GM18861 (cell line): ENCODE data around the gene IFI6.
"Not testable (repeated sequence)": the region's sequence is repeated elsewhere in the genome, so short reads cannot be mapped to it uniquely, and the experiment has no call there.

Source experiments
- ATAC-seq: cut with Tn5 transposase; IDR thresholded peaks from one replicate; pipeline ENCODE4 v1.9.1; 2021; ENCODE audit not compliant: unreplicated experiment

The IFI6 gene

GRCh38 chr1:27671964-27672749 lies at the start of gene IFI6:
IFI6 (minus strand) TSS chr1:27672192; CDS start chr1:27669314, 2,878 bp downstream.
- ATAC-seq = peak; percentile 72

GRCh38 chr1:27719286-27720251 lies 47.6 kb upstream of the IFI6 start:
- ATAC-seq = no peak

- ATAC-seq = no peak
These were observed 44.4 kb upstream of the IFI6 start for GRCh38 chr1:27716262-27716895.

- no peak for ATAC-seq
These were observed 42.0 kb upstream of the IFI6 start for GRCh38 chr1:27713869-27714513.

- no peak for ATAC-seq
These were observed 41.2 kb upstream of the IFI6 start for GRCh38 chr1:27713139-27713725.

- ATAC-seq = no peak
These were observed 38.6 kb upstream of the IFI6 start for GRCh38 chr1:27710574-27710973.

- ATAC-seq = no peak
These were observed 33.6 kb upstream of the IFI6 start for GRCh38 chr1:27705545-27705944.

- ATAC-seq = no peak
These were observed 33.0 kb upstream of the IFI6 start for GRCh38 chr1:27704958-27705357.

- not testable (repeated sequence) for ATAC-seq
These were observed 24.8 kb upstream of the IFI6 start for GRCh38 chr1:27696835-27697234.

- ATAC-seq = no peak
These were observed 18.2 kb upstream of the IFI6 start for GRCh38 chr1:27690183-27690582.

GRCh38 chr1:27689423-27690173 lies 17.6 kb upstream of the IFI6 start:
- peak; percentile 75 for ATAC-seq

GRCh38 chr1:27687906-27688305 lies 15.9 kb upstream of the IFI6 start:
- no peak for ATAC-seq

- ATAC-seq = no peak
These were observed 14.4 kb upstream of the IFI6 start for GRCh38 chr1:27686223-27686990.

GRCh38 chr1:27684176-27684575 lies 12.2 kb upstream of the IFI6 start:
- ATAC-seq = no peak

GRCh38 chr1:27682351-27682944 lies 10.5 kb upstream of the IFI6 start:
- ATAC-seq = no peak

- ATAC-seq = not testable (repeated sequence)
These were observed 9.6 kb upstream of the IFI6 start for GRCh38 chr1:27681580-27681979.

- ATAC-seq = not testable (repeated sequence)
These were observed 8.3 kb upstream of the IFI6 start for GRCh38 chr1:27680225-27680791.

- ATAC-seq = no peak
These were observed 6.8 kb upstream of the IFI6 start for GRCh38 chr1:27678747-27679146.
